ENCODE data around the gene FOXP2. TPM values are rescaled to one million over a fixed set of nuclear protein-coding genes. Genes with fewer than 3 reads are reported as not detected.
"Not testable (repeated sequence)": the region's sequence is repeated elsewhere in the genome, so short reads cannot be mapped to it uniquely, and the experiment has no call there.

FOXP2 gene
- total RNA-seq, 1 donor: under 0.01 TPM

DNA sequence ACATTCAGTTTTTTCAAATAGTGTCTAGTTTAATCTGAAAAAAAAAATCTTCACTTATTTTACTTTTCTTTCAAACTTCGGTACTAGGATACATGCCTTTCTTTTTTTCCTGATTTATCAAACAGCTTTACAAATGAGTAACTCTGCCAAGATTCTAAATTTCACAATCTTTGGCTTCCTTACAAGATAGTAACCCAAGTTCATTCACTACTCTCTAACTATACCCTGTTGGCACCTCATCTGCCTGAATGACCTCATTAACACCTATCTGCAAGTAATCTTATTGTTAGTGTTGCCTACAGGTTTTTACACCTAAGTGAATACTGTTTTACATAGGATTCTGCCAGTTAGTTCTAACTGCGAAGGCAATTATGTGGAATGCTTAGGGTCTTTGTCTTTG, 159.8 kb downstream of the FOXP2 start:
- DNase-seq (ENCODE audit: low read depth in 2 of 3, low spot score in 2 of 3): no peak

DNA sequence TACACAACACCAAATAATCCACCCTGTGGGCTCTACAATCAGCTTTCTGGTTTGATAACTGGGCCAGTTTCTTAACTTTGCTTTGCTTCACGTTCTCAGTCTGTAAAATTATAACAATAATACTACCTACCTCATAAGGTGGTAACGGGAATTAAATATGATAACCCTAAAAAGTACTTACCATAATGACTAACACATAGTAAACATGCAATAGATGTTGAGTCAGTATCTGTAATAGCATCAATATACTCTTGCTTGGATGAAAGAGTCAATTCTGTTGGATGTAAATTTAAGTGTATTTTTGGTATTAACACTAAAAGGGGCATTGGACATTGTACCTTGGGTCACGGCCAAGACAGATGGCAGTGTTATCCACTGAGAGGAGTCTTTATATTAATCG, 160.5 kb downstream of the FOXP2 start:
- DNase-seq (ENCODE audit: low read depth in 2 of 3, low spot score in 2 of 3): no peak

DNA sequence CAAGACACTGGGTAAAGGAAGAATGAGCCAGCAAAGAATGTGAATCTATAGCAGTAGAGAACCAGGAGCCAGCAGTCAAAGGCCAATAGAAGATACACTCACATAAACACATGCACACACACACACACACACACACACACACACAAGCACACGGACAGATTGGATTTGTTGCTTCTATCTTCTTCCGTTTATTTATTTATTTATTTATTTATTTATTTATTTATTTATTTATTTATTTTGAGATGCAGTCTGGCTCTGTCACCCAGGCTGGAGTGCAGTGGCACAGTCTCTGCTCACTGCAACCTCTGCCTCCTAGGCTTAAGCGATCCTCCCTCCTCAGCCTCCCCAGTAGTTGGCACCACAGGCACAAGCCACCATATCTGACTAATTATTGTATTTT, 166.3 kb downstream of the FOXP2 start:
- not testable (repeated sequence) for DNase-seq (ENCODE audit: low read depth in 2 of 3, low spot score in 2 of 3)

DNA sequence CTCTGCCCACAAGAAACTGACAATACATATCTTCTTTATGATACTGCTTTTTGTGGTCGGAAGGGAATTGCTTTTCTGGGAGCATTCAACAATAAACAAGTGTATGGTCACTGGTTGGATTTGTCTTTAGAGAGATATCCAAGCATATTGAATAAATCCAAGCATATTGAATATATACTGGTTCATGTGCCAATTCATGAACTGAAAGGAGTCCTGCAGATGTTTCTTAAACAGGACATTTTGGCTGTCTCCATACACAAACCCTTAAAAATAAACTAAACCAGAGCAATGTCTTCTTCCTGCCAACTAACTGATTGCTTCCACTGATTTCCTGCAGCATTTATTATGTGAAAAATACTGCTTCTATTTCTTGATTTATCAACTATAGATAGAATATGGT, 173.9 kb downstream of the FOXP2 start:
- DNase-seq (ENCODE audit: low read depth in 2 of 3, low spot score in 2 of 3): no peak

DNA sequence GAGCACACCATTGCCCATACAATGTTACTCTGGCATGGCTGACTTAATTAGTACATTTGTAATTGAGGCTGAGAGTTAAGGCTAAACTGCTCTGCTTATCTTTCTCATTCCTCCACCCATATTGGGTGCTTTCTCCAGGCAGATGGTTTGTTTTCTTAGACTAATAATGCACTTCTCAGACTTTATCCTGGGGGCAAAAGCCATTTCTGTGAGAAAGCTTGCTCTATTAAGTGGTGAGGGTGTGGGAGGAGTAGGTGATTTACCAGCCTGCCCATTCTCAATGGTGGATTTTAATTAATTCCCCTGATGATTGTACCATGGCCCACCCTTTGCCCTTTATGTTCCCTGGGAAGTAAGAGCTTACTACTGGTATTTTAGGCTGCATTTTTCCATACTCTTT, 174.8 kb downstream of the FOXP2 start:
- no peak for DNase-seq (ENCODE audit: low read depth in 2 of 3, low spot score in 2 of 3)

DNA sequence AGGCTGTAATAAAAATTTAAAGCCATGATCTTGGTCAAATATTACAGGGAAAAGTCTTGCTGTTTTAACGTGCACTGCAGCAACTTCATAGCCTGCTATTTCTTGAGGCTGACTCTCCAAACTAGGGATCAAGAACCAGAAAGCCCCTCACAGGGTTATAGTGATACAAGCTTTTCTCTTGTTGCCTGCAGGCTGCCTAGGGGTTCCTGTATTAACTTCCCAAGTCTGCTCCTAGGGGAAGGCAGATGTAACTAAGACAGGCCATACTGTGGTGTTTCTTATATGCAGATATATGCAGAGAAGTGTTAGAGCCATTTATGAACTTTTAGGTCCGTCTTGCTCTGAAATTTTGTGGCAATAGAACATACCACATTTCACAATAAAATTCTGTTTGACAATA, 175.7 kb downstream of the FOXP2 start:
- DNase-seq (ENCODE audit: low read depth in 2 of 3, low spot score in 2 of 3): no peak

DNA sequence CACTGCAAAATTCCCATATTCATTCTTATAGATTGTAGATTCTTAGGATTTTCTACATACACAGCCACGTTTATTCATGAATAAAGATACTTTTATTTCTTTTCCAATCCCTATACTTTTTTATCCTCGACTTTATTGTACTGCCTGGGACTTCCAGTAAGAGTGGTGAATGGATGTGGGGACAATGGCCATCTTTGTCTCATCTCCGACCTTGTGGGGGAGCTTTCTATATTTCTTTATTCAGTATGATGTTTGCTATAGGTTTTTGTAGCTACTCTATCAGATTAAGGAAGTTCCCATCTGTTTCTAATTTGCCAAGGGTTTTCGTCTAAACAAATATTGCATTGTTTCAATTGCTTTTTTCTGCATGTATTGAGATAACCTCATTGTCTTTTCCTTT, 184.3 kb downstream of the FOXP2 start:
- no peak for DNase-seq (ENCODE audit: low read depth in 2 of 3, low spot score in 2 of 3)

DNA sequence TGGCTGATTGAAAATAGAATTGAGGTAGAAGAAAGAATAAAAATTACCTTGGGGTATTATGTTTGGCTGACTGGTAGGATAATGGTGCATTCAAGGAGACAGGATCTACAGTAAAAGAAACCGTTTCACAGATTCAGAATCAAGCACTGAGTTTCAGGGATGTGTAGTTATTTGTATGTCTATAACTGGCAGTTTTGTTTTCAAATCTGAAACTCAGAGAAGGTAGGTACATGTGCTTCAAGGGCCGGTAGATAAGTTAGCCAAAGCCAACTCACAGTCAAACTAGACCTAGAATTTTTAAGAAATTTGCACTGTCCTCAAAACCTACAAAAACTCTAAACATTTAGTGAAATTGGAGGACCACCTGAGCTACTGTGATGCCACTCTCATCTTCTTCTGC, 191.5 kb downstream of the FOXP2 start:
- no peak for DNase-seq (ENCODE audit: low read depth in 2 of 3, low spot score in 2 of 3)

DNA sequence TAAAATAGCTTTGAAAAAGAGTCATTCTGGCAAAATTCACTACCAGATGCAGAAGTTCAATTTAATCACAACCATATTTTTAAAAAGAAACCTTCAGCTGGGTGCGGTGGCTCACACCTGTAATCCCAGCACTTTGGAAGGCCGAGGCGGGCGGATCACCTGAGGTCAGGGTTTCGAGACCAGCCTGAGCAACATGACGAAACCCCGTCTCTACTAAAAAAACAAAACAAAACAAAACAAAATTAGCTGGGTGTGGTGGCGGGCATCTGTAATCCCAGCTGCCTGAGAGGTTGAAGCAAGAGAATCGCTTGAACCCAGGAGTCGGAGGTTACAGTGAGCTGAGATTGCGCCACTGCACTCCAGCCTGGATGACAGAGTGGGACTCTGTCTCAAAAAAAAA, 194.2 kb downstream of the FOXP2 start:
- not testable (repeated sequence) for DNase-seq (ENCODE audit: low read depth in 2 of 3, low spot score in 2 of 3)

DNA sequence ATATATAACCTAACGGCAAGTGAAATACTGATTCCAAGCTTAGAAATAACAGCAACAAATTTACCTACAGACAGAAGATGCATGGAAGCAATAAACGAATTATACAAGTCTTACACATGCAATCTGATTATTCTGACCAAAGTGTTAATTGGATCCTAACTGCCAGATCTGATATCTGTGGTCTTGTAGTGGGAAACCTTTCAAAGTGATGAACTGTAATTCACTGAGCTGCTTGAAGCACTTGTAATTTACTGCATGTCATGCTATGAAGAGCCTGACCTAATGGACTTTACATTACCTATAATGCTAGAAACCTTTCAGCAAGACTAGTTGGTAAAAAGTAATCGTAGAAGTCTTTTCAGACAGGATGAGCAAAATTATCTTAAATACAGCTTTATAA, 205.6 kb downstream of the FOXP2 start:
- DNase-seq (ENCODE audit: low read depth in 2 of 3, low spot score in 2 of 3): no peak

DNA sequence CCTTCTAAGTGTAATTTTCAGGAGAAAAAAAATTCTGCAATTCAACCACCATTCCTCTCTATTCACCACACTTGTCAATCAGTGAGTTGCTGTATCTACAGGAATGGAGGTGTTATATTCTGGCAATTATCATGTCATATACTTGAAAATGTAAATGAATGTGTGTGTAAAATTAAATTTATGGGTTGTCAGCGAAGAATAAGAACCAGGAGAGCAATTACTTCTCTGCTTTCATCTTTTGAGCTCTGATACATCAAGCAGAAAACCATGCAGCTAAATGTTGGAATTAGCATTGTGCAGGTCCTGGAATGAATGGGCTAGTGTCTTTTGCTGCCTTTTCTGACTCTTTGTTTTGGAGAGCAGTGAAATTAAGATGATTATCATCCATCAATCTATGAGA, 207.6 kb downstream of the FOXP2 start:
- no peak for DNase-seq (ENCODE audit: low read depth in 2 of 3, low spot score in 2 of 3)

DNA sequence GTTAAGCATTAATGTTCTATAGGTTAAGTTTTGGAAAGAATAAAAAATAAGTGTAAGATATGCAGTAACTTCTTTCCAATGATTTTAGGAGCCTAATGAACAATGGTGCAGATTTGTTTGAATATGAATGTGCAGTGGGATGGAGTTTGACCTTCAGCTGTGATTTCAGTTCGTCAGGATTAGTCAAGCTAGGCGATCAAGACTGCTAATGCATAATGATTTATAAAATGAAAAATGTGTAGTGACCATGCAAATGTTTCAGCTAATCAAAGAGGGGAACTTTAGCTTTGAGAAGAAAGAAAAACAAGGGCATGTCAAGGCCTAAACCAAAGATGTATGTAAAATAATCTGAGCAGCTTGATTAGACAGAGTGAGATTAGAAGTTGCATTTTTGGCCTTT, 208.5 kb downstream of the FOXP2 start:
- no peak for DNase-seq (ENCODE audit: low read depth in 2 of 3, low spot score in 2 of 3)

DNA sequence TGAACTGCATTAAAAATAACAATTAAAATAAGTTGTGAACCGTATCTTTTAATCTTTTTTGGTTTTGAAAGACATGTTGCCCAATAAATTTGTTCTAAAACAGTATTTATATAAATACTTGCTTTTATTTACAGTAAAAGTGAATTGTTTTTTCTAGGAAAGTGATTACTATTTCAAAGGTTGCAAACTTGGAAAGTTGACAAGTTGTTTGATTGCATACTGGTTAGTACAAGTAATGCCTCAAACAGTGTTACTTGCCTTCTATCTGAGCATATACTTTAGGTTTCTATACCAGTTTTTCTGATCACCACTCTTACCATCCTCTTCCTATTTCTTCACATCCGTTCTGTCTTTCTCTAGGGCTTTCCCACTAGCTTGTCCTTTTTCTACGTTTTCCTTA, 212.6 kb downstream of the FOXP2 start:
- DNase-seq (ENCODE audit: low read depth in 2 of 3, low spot score in 2 of 3): no peak

DNA sequence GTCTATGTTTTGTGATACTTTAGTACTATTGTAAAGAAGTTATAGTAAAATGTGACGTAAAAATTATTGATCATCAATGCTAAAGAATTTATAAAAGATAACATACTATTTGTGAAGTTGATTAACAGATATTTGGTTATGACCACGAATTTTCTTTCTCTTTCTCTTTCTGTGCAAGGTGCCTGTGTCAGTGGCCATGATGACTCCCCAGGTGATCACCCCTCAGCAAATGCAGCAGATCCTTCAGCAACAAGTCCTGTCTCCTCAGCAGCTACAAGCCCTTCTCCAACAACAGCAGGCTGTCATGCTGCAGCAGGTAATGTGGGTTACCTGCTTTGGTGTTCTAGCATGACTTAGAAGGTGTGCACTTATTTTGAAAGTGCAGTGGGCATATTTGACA, 213.7 kb downstream of the FOXP2 start:
- DNase-seq (ENCODE audit: low read depth in 2 of 3, low spot score in 2 of 3): no peak

DNA sequence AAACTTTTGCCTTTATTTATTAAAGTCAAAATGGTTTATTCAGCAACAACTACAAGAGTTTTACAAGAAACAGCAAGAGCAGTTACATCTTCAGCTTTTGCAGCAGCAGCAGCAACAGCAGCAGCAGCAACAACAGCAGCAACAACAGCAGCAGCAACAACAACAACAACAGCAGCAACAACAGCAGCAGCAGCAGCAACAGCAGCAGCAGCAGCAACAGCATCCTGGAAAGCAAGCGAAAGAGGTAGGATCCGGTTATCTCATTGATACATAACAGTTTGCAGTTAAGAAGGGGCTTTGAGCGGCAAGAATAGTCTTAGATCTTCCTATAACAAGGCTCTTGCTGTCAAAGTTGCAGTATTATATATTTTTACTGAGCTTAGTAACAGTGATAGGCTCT, 215.1 kb downstream of the FOXP2 start:
- no peak for DNase-seq (ENCODE audit: low read depth in 2 of 3, low spot score in 2 of 3)

DNA sequence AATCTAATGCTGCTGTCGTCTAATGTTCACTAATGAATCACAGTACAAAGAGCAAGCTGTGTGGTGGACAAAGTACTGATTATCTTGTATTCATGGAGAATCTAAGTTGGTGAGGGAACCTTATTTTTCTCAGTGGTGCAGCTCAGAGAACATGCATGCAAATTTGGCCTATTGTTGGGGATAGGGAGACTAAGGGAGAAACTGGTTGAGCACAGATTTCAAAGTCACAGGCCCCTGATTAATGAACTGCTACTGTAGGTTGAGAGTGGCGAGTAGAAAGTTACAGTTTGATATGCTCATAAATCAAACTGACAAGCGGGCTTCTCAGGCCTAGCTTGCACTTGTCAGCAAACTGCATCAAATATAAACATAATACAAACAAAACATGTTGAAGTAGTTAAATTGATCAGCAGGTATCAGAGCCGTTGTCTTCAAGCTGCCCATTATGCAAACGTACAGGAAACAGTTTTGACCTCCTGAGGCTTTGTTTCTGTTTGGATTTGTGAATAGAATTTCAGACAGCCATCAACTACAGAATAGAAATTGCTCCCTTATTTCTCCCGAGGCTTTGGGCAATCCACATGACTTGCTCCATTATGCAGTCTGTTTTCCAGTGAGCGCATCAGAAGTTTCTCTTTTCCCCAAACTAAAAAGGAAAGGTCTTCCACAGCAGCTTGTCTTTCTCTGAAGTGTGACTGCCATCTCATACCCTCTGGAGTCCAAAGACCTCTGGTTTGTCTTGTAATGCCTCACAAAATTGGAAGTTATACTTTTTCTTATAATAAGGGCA, 215.8 kb downstream of the FOXP2 start:
- no peak for DNase-seq (ENCODE audit: low read depth in 2 of 3, low spot score in 2 of 3)

DNA sequence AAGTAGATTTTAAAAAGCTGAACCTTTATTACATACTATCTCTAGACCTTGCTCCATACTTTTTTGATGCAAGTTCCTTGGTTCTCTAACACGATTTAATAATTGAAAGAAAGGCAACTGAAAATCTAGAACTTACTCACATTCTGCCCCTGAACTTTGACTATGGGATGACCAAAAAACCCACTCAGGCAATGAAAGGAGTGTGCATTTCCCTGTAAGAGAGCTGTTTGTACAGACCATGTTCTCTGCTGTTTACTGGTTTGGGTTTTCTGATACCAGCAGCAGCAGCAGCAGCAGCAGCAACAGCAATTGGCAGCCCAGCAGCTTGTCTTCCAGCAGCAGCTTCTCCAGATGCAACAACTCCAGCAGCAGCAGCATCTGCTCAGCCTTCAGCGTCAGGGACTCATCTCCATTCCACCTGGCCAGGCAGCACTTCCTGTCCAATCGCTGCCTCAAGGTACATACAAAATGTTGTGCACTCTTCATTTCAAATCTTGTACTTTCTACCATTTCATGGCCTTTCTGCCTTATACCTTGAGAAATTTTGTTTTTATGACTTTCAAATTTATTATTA, 216.7 kb downstream of the FOXP2 start:
- DNase-seq (ENCODE audit: low read depth in 2 of 3, low spot score in 2 of 3): no peak

DNA sequence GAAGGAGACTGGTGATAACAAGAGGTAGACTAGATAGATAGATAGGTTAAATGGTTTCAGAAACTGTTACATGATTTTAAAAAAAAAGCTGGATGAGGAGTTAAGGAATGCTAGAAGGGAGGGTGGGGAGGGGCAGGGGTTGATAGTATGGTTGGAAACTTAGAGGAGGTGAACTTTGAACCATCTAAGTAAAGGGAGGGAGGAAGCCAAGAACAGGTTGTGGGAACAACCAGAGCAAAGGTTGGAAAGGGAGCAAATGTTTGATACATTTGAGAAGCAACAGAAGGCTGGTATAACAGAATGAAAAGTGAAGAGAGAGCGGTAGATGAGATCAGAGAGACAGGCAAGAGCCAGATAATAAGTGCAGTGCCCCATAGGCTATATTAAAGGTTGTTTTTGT, 224.8 kb downstream of the FOXP2 start:
- no peak for DNase-seq (ENCODE audit: low read depth in 2 of 3, low spot score in 2 of 3)

DNA sequence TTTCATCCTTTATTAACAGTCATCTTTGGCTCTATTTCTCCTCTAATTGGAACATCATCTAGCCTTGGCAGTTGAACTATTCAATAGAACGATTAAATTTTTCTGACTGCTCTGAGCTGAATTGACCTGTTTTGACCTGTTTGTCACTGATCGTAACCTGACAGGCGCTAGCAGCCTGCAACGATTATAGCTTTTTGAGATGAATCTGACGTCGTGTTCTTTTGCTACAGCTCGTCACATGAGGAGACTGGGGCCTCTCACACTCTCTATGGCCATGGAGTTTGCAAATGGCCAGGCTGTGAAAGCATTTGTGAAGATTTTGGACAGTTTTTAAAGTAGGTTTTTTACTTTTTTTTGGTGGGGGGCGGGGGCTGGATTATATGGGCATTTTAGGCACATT, 229.8 kb downstream of the FOXP2 start:
- no peak for DNase-seq (ENCODE audit: low read depth in 2 of 3, low spot score in 2 of 3)

DNA sequence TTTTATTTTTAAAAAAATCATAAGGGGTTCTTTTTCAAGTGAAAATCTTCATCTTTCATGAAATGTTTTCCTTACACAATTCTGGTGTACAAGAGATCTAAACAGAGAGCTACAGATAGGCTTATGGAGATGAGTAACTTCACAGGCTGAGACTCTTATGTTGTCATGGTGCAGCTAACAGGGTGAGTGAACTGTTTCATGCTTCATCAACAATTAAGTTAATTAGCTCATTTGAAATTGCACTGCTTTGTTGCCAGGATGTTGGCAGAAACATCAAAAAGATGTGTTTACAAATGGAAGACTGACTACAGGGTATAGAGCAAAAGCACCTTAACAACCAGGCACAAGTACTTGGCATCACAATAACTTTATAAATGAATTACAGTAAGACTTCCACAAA, 230.8 kb downstream of the FOXP2 start:
- DNase-seq (ENCODE audit: low read depth in 2 of 3, low spot score in 2 of 3): no peak

DNA sequence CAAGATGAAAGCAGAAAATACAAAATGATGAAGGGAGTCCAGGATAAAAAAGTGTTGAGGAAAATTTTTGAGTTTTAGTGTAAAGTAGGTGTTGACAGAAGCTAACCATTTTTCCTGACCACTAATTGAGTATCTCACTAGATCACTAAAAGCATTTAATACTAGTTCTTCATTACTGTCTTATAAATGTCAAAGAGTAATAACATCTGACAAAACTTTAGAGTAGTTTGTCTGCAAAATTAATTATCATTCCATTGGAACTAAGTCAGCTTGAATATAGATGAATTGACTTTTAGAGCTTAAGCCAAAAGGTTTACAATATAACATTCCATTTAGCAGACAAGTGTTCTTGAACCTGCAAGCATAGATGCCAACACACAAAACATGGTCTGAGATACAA, 232.9 kb downstream of the FOXP2 start:
- no peak for DNase-seq (ENCODE audit: low read depth in 2 of 3, low spot score in 2 of 3)

DNA sequence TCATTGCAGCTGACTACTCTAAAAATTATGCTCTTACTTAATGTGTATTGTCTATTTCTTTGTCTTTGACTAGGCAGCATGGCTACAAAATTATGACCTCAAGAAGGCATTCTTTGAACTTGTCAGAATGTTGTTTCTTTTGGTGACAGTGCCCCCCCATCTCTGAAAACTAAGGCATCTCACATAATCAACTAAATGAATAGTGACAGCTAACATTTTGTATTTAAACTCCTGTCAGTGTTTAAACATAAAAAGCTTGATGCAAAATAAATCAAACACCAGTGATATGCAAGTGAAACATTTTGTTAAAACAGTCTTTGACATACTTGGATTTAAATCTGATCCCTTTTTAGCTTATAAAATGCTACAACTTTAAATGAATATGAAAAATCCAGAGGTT, 233.5 kb downstream of the FOXP2 start:
- no peak for DNase-seq (ENCODE audit: low read depth in 2 of 3, low spot score in 2 of 3)

DNA sequence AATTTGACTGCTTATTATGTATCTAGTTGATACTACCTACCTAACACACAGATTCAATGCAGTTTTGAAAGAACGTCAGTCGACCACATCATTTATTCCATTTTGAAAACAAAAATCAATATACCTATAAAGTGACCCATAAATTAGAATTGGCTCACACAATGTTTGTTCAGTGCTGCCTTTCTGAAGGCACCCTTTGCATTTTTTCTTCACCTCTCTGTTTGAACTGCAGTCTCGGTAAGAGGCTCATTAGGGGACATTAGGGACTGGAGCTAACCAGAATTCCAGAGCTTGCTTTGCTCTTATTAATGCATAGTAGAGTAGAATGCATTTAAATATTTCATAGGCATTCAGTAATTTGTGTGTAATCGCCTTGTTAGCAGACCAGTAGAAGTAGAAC, 234.1 kb downstream of the FOXP2 start:
- DNase-seq (ENCODE audit: low read depth in 2 of 3, low spot score in 2 of 3): no peak
